HG03060 (cell line): ENCODE data around the gene SPATA6.
"Not testable (repeated sequence)": the region's sequence is repeated elsewhere in the genome, so short reads cannot be mapped to it uniquely, and the experiment has no call there.

Experiments
- ATAC-seq: cut with Tn5 transposase; IDR thresholded peaks from one replicate; pipeline ENCODE4 v1.9.1; 2021; ENCODE audit warnings: low read depth, moderate number of reproducible peaks; ENCODE audit not compliant: unreplicated experiment

The SPATA6 gene

DNA sequence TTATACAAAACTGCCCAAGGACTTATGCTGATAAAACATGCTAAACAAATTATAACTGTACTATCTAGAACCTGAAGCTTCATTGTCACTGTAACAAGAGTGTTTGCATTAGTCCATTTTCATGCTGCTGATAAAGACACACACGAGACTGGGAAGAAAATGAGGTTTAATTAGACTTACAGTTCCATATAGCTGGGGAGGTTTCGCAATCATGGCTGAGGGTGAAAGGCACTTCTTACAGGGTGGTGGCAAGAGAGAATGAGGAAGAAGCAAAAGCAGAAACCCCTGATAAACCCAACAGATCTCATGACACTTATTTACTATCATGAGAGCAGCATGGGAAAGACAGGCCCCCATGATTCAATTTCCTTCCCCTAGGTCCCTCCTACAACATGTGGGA, 100.4 kb downstream of the SPATA6 start:
- ATAC-seq, result no peak

DNA sequence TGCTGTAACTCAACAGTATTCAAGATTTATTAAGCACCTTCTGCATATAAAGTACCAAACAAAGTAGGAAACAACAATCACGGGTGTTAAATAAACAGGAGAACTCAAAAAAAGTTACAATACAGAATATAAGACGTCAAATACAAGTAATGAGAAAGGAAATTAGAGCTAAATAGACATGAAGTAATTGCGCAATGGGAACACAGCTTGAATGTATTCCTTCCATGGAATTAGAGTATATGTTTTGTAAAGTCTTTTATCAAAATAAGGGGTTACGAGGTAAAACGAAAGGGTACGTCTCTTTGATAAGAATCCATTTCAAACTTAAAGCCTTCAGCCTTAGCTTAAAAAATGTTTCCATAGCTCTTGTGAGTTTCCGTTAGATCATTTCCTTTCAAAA, 109.1 kb downstream of the SPATA6 start:
- no peak for ATAC-seq

DNA sequence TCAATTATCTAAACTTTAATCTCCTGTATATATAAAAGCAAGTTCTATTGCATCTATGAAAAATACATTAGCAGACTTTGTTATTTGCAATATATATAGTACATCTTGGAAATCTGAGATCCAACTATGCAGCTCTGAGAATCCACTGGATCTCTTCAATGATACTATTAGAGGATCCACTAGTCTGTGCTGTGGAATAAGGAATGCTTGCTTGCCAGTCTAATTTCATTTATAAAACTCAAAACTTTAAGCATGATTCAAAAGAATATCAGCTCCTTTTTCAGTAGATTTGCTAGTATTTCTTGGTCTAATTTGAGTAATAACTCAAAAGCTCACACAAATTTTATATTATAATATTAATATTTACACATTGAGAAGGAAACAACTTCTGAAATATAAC, 115.1 kb downstream of the SPATA6 start:
- no peak for ATAC-seq

DNA sequence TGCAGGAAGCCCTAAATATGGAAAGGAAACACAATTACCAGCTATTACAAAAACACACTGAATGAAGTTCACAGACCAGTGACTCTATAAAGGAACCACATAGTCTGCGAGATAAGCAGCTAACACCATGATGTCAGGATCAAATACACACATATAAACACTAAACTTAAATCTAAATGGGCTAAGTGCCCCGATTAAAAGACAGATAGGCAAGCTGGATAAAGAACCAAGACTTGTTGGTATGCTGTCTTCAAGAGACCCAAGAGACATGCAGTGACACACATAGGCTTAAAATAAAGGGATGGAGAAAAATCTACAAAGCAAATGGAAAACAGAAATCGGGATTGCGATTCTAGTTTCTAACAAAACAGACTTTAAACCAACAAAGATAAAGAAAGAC, 127.6 kb downstream of the SPATA6 start:
- ATAC-seq, result no peak

DNA sequence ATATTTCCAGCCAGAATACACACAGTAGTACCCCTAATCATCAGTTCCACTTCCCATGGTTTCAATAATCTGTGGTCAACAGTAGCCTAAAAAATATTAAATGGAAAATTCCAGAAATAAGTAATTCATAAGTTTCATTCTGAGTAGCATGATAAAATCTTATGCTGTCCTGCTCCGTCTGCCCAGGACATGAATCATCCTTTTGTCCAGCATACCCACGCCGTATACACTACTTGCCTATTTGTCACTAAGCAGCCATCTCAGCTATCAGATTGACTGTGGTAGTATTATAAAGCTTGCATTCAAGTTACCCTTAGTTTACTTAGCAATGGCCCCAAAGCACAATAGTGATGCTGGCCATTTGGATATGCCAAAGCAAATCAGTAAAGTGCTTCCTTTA, 130.8 kb downstream of the SPATA6 start:
- ATAC-seq, result no peak

DNA sequence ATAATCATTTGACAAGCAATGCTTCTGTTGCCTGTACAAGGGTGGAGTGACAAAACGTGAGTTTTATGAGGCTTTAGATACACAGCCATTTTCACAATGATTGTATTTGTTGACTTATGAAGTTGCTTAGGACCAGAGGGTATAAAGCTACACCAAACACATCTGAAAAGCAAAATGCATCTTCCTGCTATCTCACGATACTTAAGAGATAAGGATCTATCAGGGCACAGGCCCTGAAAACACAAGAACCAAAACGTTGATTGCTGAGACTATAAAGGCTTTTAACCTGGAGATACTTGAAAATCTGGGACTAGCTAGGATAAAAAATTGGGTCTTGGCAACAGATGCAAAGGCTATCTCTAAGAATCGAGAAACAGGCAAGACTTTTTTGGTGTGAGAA, 133.7 kb downstream of the SPATA6 start:
- no peak for ATAC-seq

DNA sequence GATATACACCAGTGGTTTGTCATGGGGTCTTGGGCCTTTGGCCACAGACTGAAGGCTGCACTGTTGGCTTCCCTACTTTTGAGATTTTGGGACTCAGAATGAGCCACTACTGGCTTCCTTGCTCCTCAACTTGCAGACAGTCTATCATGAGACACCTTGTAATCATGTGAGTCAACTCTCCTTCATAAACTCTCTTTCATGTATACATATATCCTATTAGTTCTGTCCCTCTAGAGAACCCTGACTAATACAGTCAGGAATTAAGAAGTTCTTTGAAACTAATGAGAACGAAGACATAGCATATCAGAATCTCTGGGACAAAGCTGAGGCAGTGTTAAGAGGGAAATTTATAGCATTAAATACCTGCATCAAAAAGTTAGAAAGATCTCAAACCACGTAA, 138.7 kb downstream of the SPATA6 start:
- ATAC-seq, result no peak

DNA sequence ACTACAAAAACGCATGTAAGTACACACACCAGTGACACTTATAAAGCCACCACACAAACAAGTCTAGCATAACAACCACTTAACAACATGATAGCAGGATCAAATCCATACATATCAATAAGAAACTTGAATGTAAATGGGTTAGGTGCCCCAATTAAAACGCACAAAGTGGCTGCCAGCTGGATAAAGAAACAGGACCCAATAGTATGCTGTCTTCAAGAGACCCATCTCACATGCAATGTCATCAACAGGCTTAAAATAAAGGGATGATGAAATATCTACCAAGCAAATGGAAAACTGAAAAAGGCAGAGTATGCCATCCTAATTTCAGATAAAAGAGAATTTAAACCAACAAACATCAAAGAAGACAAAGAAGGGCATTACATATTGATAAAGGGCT, 139.9 kb downstream of the SPATA6 start:
- no peak for ATAC-seq

DNA sequence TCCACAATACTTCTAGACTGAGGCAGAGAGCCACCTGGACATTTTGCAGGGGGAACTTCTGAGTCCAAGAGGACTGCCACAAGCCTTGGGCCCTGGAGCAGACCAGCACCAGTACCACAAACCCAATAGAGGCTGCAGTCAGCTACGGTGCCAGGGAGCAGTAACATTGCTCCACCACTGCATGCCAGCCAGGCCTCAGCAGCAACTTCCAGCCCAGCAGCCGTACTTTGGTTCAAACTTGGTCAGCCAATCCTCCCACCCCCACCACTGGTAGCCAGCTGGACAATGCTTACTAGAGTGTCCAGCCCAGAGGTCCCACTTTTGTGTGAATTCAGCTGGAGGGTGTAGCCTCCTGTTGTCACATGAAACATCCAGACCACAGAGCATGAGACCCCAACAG, 142.1 kb downstream of the SPATA6 start:
- no peak for ATAC-seq

DNA sequence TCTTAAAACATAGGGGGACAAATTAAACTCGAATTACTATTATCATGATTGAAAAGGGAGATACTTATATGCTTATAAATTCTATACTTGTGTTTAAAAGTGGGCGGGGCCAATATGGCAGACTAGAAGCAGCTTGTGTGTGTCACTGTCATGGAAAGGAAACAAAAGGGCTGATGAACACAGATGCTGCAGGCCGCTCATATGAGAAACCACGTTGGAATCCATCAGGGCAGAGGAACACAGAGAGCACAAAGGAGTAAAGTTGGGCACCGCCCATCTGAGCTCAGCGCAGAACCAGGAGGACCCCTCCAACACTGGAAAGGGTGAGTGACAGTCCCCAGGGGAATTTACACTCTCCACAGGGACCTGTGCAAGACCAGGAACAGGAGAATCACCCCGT, 142.5 kb downstream of the SPATA6 start:
- no peak for ATAC-seq

DNA sequence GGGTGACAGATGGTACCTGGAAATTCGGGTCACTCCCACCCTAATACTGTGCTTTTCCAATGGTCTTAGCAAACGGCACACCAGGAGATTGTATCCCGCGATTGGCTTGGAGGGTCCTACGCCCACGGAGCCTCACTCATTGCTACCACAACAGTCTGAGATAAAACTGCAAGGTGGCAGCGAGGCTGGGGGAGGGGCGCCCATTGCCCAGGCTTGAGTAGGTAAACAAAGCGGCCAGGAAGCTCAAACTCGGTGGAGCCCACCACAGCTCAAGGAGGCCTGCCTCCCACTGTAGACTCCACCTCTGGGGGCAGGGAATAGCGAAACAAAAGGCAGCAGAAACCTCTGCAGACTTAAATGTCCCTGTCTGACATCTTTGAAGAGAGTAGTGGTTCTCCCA, 160.2 kb downstream of the SPATA6 start:
- not testable (repeated sequence) for ATAC-seq

DNA sequence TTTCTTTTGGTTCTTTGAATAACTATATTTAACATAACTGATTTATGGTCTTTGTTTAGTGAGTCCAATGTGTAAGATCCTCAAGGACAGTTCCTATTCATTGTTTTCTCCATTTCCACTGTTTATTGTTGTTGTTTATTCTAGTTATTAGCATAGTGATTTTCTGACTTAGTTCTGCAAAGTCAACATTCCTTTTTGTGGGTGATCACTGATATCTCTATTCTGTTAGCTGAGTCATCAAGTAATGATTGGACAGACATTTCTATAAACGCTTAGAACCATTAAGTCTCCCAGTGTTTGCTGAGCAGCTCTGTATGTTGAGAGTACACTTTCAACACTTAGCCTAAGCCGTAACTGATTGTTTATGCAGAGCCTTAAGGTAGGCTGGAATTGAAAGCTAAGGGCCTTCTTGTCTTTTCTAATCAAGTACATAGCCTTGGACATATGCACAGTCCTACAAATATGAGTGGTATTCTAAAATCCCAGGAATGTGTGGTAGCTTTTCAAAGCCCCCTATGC, 162.4 kb downstream of the SPATA6 start:
- no peak for ATAC-seq

DNA sequence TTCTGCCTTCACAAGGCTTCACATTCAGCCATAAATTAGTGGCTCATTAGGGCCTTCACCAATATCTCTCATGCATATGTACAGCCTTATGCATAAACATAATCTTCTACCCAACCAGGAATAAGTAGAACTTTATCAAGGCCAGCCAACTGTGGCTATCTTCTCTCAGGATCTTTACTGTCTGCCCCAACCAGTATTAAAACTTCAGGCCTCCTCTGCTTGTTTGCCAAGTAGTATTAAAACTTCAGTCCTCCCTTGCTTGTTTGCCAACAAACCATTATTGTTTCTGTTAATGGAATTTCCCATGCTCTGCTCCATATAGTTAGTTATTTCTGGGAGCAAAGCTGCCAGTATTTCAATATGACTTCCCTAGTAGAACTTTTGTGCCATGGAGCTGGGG, 169.4 kb downstream of the SPATA6 start:
- no peak for ATAC-seq

DNA sequence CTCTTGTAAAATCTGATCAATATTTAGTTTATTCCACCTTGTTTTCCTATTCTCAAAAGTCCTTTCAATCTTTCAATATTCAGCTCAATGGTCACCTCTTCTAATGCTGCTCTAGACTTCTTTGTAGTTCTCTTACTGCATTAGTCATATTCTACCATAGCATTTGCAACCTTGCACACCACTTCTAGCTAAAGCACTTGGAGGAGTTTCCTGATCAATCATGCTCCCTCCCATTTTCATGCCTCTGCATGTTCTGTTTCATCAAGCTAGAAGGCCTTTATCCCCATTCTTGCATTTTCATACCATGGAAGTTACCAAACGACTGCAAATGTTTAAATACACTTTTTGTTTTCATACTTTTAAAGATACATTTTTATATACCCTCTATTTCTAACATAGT, 177.3 kb downstream of the SPATA6 start:
- no peak for ATAC-seq

DNA sequence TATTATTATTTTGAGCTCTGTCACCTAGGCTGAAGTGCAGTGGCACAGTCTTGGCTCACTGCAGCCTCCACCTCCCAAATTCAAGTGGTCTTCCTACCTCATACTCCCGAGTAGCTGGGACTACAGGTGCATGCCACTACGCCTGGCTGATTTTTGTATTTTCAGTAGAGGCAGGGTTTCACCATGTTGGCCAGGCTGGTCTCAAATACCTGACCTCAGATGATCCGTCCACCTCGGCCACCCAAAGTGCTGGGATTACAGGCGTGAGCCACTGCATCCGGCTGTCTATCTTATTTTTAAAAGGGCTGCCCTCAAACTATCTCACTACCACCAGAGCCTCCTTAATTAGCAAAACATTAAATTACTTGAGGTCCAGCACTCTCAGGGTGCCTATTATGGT, 177.9 kb downstream of the SPATA6 start:
- not testable (repeated sequence) for ATAC-seq

DNA sequence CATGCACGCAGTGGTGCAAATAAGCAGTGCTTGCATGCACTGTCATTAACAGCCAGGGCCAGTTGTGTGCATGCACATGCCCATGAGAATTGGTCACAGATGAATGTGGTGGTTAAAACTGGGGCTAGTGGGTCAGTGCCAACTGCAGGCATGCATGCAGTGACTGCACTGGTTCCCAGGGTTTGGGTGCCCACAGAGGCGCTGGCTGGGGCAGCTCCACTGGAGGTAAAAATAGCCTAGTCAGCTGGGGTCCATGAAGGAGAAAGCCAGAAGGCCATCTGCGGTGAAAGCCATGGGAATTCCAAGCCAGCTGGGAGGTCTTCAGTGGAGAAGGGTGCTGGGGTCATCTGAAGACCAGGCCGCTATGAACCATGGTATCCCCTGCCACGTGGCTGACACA, 179.3 kb downstream of the SPATA6 start:
- no peak for ATAC-seq

DNA sequence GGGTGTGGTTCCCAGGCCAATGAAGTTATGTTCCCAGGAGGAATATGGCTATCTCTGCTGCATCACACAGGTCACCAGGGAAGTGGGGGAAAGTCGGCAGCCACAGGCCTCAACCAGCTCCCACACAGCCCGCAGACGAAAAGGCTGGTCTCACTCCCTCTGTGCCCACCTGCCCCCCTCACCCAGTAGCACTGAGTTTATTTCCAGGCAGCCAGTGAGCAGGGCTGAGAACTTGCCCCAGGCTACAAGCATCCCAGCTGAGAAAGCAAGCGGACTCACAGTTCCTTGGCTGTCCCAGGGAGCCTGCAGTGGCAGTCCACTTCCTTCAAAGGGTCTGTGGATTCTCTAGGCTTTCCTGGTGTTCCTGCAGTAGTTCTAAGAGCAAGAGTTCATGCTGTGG, 180.6 kb downstream of the SPATA6 start:
- ATAC-seq, result no peak

DNA sequence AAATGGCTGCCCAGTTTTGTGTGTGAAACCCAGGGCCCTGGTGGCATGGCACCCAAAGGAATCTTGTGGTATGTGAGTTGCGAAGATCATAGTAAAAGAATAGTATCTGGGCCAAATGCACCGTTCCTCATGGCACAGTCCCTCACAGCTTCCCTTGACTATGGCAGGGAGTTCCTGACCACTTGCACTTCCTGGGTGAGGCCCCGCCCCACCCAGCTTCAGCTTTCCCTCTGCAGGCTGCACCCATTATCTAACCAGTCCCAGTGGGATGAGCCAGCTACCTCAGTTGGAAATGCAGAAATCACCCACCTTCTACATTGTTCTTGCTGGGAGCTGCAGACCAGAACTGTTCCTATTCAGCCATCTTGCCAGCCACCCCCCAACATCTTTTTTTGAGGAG, 186.5 kb downstream of the SPATA6 start:
- no peak for ATAC-seq

DNA sequence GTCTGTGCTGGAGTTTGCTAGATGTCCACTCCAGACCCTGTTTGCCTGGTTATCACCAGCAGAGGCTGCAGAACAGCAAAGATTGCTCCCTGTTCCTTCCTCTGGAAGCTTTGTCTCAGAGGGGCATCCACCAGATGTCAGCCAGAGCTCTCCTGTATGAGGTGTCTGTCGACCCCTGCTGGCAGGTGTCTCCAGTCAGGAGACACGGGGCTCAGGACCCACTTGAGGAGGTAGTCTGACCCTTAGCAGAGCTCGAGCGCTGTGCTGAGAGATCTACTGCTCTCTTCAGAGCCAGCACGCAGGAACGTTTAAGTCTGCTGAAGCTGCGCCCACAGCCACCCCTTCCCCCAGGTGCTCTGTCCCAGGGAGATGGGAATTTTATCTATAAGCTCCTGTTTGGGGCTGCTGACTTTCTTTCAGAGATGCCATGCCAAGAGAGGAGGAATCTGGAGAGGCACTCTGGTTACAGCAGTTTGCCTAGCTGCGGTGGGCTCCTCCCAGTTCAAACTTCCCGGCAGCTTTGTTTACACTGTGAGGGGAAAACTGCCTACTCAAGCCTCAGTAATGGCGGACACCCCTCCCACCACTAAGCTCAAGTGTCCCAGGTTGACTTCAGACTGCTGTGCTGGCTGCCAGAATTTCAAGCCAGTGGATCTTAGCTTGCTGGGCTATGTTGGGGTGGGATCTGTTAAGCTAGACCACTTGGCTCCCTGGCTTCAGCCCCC, 187.1 kb downstream of the SPATA6 start:
- ATAC-seq, result not testable (repeated sequence)

DNA sequence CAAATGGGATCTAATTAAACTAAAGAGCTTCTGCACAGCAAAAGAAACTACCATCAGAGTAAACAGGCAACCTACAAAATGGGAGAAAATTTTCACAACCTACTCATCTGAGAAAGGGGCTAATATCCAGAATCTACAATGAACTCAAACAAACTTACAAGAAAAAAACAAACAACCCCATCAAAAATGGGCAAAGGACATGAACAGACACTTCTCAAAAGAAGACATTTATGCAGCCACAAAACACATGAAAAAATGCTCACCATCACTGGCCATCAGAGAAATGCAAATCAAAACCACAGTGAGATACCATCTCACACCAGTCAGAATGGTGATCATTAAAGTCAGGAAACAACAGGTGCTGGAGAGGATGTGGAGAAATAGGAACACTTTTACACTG, 189.7 kb downstream of the SPATA6 start:
- not testable (repeated sequence) for ATAC-seq

DNA sequence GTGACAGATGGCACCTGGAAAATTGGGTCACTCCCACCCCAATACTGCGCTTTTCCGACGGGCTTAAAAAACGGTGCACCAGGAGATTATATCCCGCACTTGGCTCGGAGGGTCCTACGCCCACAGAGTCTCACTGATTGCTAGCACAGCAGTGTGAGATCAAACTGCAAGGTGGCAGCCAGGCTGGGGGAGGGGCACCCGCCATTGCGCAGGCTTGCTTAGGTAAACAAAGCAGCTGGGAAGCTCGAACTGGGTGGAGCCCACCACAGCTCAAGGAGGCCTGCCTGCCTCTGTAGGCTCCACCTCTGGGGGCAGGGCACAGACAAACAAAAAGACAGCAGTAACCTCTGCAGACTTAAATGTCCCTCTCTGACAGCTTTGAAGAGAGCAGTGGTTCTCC, 194.6 kb downstream of the SPATA6 start:
- ATAC-seq, result not testable (repeated sequence)

DNA sequence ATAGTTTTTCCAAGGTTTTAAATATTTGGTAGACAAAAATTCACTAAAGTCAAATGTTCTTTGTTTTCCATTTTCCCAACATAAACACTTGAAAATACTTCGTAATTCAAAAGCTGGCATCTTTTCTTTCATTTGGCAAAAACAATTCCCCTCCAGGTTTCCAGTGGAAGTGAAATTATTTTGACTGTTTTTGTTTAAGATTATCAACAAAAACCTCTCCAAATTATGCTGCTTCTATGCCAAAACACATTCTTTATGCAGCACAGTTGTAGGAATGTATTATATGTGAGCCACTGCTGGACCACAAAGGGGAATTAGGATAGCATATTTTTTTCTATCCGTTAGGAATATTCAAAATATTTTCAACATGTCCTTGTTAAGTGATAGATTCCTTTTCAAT, 205.4 kb downstream of the SPATA6 start:
- ATAC-seq, result no peak

DNA sequence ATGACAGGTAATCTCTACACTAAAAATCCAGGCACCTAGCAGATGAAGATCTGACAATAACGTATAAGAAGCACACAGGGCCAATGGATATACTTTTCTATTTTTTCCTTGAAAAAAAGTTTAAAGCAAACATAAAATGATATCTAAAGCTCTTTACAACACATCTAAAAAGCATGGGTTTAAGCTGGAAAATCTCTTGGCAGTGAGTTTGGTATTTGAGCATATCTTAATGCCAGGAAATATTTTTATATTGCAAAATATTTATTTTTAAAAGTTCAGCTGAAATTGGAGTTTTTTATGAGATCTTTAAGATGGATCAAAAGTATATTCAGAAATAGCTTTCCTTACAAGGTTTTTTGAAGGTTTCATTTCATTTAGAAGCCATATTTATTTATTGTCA, 209.0 kb downstream of the SPATA6 start:
- no peak for ATAC-seq
